Type B pancreatic cell (in vitro differentiated cells): ENCODE measurements around the gene NLRP9. TPM values are rescaled to one million over a fixed set of nuclear protein-coding genes. Genes with fewer than 3 reads are reported as not detected.
"Not testable (repeated sequence)": the region's sequence is repeated elsewhere in the genome, so short reads cannot be mapped to it uniquely, and the experiment has no call there.

Experiments used
- DNase-seq: peaks from one replicate; pipeline ENCODE4 v3.0.0; 2021; ENCODE audit warnings: mixed read lengths; ENCODE audit not compliant: unreplicated experiment; ENCODE audit errors: extremely low spot score
- H3K27ac Mint-ChIP-seq: 2 replicates; pipeline ENCODE4 v1.8.0; 2021; ENCODE audit warnings: mild to moderate bottlenecking, mixed read lengths
- H3K27me3 Mint-ChIP-seq: 2 replicates; pipeline ENCODE4 v1.8.0; 2021; ENCODE audit warnings: mixed read lengths
- H3K36me3 Mint-ChIP-seq: 2 replicates; pipeline ENCODE4 v1.8.0; 2021; ENCODE audit warnings: mixed read lengths
- H3K4me1 Mint-ChIP-seq: one replicate; pipeline ENCODE4 v1.8.0; 2021; ENCODE audit warnings: mixed read lengths; ENCODE audit not compliant: unreplicated experiment
- H3K4me3 Mint-ChIP-seq: 2 replicates; pipeline ENCODE4 v1.8.0; 2021; ENCODE audit warnings: mild to moderate bottlenecking, mixed read lengths
- H3K9me3 Mint-ChIP-seq: 2 replicates; pipeline ENCODE4 v1.8.0; 2021; ENCODE audit warnings: mixed read lengths
- CTCF ChIP-seq: fragments of 200-600 bp; sonication (generic); conservative IDR thresholded peaks from 2 replicates; pipeline ENCODE4 v1.5.0; 2021; ENCODE audit warnings: antibody characterized with exemption, mild to moderate bottlenecking
- long read RNA-seq: library from polyadenylated mRNA; unstranded; transcript quantifications from one replicate; pipeline ENCODE4 v2.0.0, GENCODE V29; 2020
- total RNA-seq: library from RNA; stranded (reverse); gene quantifications from 2 replicates; pipeline ENCODE4 v1.2.1, GENCODE V29; 2021; ENCODE audit warnings: low replicate concordance

NLRP9 gene
- total RNA-seq, result not detected in 2 replicates
- long read RNA-seq, result 0 reads

GRCh38 chr19:55738302-55738701 lies at the start of gene NLRP9:
TSS of gene NLRP9 (minus strand) at chr19:55738402. CDS start at chr19:55738374, 28 bp downstream.
- Mint-ChIP-seq H3K27ac (no peak within 1 kb of the TSS), H3K36me3 (no peaks in the 10 kb centered on the region), H3K27me3 (no peaks in the 10 kb centered on the region), H3K4me1 (no peaks in the 10 kb centered on the region), H3K9me3 (peaks cover 11% of the 10 kb centered on the region), H3K4me3 (no peak within 1 kb of the TSS)
- TF ChIP-seq CTCF, result no peak
- DNase-seq, result no peak

GRCh38 chr19:55781112-55781511 lies 42.9 kb upstream of the NLRP9 start:
- Mint-ChIP-seq H3K36me3 (no peaks in the 10 kb centered on the region), H3K27ac (no peak overlapping the region), H3K9me3 (no peaks in the 10 kb centered on the region), H3K27me3 (no peaks in the 10 kb centered on the region), H3K4me1 (no peaks in the 10 kb centered on the region), H3K4me3 (no peak overlapping the region)
- no peak for TF ChIP-seq CTCF
- DNase-seq, result no peak

GRCh38 chr19:55778331-55778730 lies 40.1 kb upstream of the NLRP9 start:
- TF ChIP-seq CTCF, result no peak
- peaks cover 4% of the 10 kb centered on the region for H3K9me3 Mint-ChIP-seq
- no peak overlapping the region for H3K27ac Mint-ChIP-seq
- no peaks in the 10 kb centered on the region for H3K36me3 Mint-ChIP-seq
- DNase-seq, result no peak
- H3K4me1 Mint-ChIP-seq, result no peaks in the 10 kb centered on the region
- no peaks in the 10 kb centered on the region for H3K27me3 Mint-ChIP-seq
- H3K4me3 Mint-ChIP-seq, result no peak overlapping the region

- no peaks in the 10 kb centered on the region for H3K27me3 Mint-ChIP-seq
- no peaks in the 10 kb centered on the region for H3K36me3 Mint-ChIP-seq
Observed at GRCh38 chr19:55777528-55777927, 39.3 kb upstream of the NLRP9 start.

GRCh38 chr19:55769632-55770031 lies 31.4 kb upstream of the NLRP9 start:
- H3K27ac Mint-ChIP-seq, H3K9me3 Mint-ChIP-seq, H3K4me1 Mint-ChIP-seq, DNase-seq, H3K4me3 Mint-ChIP-seq, H3K27me3 Mint-ChIP-seq, H3K36me3 Mint-ChIP-seq: not testable (repeated sequence)

More at GRCh38 chr19:55777528-55777927, 39.3 kb upstream of the NLRP9 start:
- no peak overlapping the region for H3K27ac Mint-ChIP-seq
- H3K4me1 Mint-ChIP-seq, result no peaks in the 10 kb centered on the region
- TF ChIP-seq CTCF, result no peak
- peaks cover 4% of the 10 kb centered on the region for H3K9me3 Mint-ChIP-seq
- no peak for DNase-seq
- H3K4me3 Mint-ChIP-seq, result no peak overlapping the region

GRCh38 chr19:55768818-55769217 lies 30.6 kb upstream of the NLRP9 start, which contains the start of gene RFPL4AL1:
TSS of gene RFPL4AL1 (plus strand) at chr19:55769118. CDS start at chr19:55771805, 2,687 bp downstream.
- H3K4me1 Mint-ChIP-seq, H3K36me3 Mint-ChIP-seq, H3K27me3 Mint-ChIP-seq, H3K4me3 Mint-ChIP-seq, H3K9me3 Mint-ChIP-seq, DNase-seq, H3K27ac Mint-ChIP-seq: not testable (repeated sequence)

- no peak for TF ChIP-seq CTCF
- Mint-ChIP-seq H3K4me3 (no peak overlapping the region), H3K27me3 (no peaks in the 10 kb centered on the region), H3K4me1 (no peaks in the 10 kb centered on the region), H3K36me3 (no peaks in the 10 kb centered on the region), H3K27ac (no peak overlapping the region), H3K9me3 (peaks cover 2% of the 10 kb centered on the region)
- DNase-seq, result no peak
Observed at GRCh38 chr19:55766466-55766865, 28.3 kb upstream of the NLRP9 start.

- not testable (repeated sequence) for H3K4me3 Mint-ChIP-seq, DNase-seq, H3K27ac Mint-ChIP-seq, H3K36me3 Mint-ChIP-seq, H3K4me1 Mint-ChIP-seq, H3K27me3 Mint-ChIP-seq, H3K9me3 Mint-ChIP-seq
Observed at GRCh38 chr19:55758797-55759196, 20.6 kb upstream of the NLRP9 start, which contains the start of gene RFPL4A. TSS of gene RFPL4A (plus strand) at chr19:55759097. CDS start at chr19:55761801, 2,704 bp downstream.

GRCh38 chr19:55756808-55757207 lies 18.6 kb upstream of the NLRP9 start:
- not testable (repeated sequence) for H3K27me3 Mint-ChIP-seq, H3K36me3 Mint-ChIP-seq, DNase-seq, H3K4me3 Mint-ChIP-seq, H3K4me1 Mint-ChIP-seq, H3K9me3 Mint-ChIP-seq, H3K27ac Mint-ChIP-seq
